Right renal pelvis (tissue), 4 donors: ENCODE data around the gene PPP6C. TPM values are rescaled to one million over a fixed set of nuclear protein-coding genes. Genes with fewer than 3 reads are reported as not detected.
"Not testable (repeated sequence)": the region's sequence is repeated elsewhere in the genome, so short reads cannot be mapped to it uniquely, and the experiment has no call there.

ENCODE experiments used
- DNase-seq, 4 donors: peaks; one replicate each; pipeline ENCODE4 v3.0.0-alpha.2; 2013; ENCODE audit warnings: low read depth in 4 of 4, low spot score in 3 of 4, missing footprints in 1 of 4
- polyA plus RNA-seq, 4 donors: library from polyadenylated mRNA; unstranded; fragments of 120-200 nt; gene quantifications; one replicate each; pipeline ENCODE4 v1.2.1, GENCODE V29; 2013; ENCODE audit not compliant: insufficient read length in 4 of 4

The PPP6C gene
- polyA plus RNA-seq, 4 donors: 52.4 to 65.2 (median 62.5) TPM

DNA sequence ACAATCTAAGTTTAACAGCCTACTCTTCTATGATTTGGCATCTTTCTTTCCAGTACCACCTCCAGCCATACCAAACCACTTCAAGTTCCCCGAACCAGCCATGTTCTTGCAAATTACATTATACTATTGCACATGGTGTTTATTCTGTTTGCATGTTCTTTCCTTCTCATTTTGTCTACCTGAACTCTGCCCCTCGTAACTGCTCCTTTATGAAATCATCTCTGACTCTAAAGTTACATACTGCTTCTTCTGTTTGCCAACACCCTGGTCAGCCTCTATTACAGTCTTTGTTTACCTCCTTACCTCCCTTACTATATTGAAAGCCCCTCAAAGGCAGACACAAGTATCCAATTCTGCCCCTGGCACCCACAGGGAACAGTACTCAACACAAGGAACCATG is 6.0 kb downstream of the PPP6C start:
- no peak for DNase-seq

DNA sequence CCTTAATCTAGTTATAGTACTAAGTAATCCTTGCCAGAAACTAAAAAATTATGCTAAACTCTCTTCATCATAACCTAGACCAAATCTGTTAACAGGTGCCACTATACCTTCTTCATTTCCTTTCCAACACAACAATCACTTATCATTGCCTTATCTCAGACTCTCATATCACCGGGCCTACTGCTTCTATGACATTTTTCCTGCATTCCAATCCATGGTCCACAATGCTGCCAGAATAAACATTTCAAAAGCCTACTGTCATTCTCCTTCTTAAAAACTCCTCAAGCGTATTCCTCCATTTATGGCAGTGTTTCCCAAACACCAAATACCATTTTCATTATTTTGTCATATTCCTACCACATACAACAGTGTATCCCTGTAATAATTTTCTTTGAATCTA is 6.5 kb downstream of the PPP6C start:
- DNase-seq: no peak

DNA sequence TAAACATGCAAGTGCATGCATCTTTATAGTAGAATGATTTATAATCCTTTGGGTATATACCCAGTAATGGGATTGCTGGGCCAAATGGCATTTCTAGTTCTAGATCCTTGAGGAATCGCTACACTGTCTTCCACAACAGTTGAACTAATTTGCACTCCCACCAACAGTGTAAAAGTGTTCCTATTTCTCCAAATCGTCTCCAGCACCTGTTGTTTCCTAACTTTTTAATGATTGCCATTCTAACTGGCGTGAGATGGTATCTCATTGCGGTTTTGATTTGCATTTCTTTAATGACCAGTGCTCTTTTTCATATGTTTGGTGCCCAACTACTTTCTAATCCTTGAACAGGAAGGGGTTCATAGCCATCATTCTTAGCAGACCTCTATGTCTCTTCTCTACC is 7.8 kb downstream of the PPP6C start:
- DNase-seq: not testable (repeated sequence)

GRCh38 chr9:125180876-125181275 is 8.7 kb downstream of the PPP6C start:
- no peak for DNase-seq

DNA sequence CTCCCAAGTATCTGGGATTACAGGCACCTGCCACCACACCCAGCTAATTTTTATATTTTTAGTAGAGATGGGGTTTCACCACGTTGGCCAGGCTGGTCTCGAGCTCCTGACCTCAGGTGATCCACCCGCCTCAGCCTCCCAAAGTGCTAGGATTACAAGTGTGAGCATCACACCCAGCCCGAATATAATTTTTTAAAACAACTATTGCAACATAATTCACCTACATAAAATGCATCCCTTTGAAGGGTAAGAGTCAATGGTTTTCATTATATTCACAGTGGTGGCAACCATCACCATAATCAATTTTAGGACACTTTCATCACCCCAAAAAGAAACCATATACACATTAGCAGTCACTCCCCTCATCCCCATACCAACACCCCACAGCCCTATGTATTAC is 9.8 kb downstream of the PPP6C start:
- not testable (repeated sequence) for DNase-seq

- no peak for DNase-seq
These were observed 11.7 kb downstream of the PPP6C start for GRCh38 chr9:125177888-125178287.

- no peak for DNase-seq
These were observed 13.0 kb downstream of the PPP6C start for GRCh38 chr9:125176636-125177035.

DNA sequence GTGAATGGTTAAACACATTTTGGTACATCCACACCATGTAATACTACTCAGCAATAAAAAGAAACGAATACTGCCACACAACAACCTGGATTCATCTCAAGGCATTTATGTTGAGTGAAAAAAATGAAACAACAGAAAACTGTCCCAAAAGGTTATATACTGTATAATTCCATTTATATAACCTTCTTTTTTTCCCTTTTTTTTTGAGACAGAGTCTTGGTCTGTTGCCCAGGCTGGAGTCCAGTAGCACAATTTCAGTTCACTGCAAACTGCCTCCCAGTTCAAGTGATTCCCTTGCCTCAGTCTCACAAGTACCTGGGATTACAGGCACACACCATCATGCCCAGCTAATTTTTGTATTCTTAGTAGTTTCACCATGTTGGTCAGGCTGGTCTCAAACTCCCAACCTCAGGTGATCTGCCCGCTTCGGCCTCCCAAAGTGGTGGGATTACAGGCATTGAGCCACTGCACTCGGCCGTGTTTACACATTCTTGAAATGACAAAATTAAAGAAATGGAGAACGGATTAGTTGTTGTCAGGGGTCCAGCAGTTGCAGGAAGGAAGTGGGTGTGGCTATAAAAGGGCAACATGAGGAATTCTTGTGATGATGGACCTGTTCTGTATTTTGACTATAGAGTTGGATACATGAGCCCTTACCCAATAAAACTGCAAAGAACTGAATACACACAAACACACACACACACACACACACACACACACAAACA is 17.4 kb downstream of the PPP6C start:
- DNase-seq: no peak

GRCh38 chr9:125169895-125170294 is 19.7 kb downstream of the PPP6C start:
- DNase-seq: no peak

- no peak for DNase-seq
These were observed 22.8 kb downstream of the PPP6C start for GRCh38 chr9:125166762-125167161.

DNA sequence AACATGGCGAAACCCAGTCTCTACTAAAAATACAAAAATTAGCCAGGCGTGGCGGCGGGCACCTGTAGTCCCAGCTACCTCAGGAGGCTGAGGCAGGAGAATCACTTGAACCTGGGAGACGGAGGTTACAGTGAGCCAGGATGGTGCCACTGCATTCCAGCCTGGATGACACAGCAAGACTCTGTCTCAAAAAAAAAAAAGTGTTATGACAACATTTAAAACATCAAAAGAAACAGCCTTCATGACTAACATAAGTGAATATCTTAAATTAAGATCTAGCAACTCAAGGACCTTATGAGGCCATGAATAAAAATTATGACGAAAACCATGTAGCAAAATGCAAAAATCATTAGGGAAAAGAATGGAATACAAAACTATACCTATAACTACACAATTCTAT is 26.7 kb downstream of the PPP6C start:
- DNase-seq: not testable (repeated sequence)

DNA sequence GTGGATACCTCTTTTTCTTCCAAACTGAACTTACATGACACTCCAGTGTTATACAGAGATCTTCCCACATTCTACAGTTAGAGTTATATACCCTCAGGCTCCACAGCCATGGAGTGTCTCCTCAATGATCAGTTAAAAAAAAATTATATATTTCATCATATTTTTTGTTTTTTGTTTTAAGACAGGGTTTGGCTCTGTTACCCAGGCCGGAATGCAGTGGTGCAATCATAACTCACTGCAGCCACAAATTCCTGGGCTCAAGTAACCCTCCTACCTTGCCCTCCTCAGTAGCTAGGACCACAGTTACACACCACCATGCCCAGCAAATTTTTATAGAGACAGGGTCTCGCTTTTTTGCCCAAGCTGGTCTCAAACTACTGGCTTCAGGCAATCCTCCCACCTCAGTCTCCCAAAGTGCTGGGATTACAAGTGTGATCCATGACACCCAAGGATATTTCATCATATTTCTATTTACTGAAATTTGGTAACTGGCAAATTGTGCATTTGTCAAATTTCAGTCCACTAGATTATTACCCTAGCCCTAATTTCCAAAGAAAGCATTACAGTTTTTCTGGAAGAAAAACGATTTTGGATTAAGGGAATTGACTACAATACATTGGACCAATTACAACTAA is 28.2 kb downstream of the PPP6C start:
- DNase-seq: no peak

GRCh38 chr9:125160750-125161149 is 28.9 kb downstream of the PPP6C start:
- no peak for DNase-seq

GRCh38 chr9:125156551-125156950 is 33.1 kb downstream of the PPP6C start:
- DNase-seq: no peak

- DNase-seq: no peak
These were observed 35.8 kb downstream of the PPP6C start for GRCh38 chr9:125153712-125154367.

- no peak for DNase-seq
These were observed 37.9 kb downstream of the PPP6C start for GRCh38 chr9:125151730-125152129.

DNA sequence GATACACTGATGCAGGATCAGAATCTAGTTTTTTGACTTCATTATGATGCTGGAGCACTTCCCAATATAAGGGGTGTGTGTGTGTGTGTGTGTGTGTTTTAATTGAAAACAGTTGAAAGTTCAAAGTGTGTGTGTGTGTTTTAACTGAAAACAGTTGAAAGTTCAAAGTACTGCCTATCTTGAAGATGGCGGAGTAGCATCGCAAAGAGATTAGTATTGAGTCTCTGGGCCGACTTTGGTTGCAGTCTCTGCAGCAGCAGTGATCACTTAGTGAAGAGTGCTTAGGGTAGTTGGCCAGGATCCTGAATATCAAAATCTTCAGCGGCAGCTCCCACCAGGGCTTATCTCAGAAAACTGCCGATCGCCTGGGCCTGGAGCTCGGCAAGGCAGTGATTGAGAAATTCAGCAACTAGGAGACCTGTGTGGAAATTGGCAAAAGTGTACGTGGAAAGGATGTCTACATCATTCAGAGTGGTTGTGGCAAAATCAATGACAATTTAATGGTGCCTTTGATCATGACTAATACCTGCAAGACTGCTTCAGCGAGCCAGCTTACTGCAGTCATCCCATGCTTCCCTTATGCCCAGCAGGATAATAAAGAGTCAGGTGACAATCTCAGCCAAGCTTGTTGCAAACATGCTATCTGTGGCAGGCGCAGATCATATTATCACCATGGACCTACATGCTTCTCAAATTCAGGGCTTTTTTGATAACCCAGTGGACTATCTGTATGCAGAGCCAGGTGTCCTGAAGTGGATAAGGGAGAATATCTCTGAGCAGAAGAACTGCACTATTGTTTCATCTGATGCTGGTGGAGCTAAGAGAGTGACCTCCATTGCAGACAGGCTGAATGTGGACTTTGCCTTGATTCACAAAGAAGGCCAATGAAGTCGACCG is 39.0 kb downstream of the PPP6C start:
- DNase-seq: no peak

DNA sequence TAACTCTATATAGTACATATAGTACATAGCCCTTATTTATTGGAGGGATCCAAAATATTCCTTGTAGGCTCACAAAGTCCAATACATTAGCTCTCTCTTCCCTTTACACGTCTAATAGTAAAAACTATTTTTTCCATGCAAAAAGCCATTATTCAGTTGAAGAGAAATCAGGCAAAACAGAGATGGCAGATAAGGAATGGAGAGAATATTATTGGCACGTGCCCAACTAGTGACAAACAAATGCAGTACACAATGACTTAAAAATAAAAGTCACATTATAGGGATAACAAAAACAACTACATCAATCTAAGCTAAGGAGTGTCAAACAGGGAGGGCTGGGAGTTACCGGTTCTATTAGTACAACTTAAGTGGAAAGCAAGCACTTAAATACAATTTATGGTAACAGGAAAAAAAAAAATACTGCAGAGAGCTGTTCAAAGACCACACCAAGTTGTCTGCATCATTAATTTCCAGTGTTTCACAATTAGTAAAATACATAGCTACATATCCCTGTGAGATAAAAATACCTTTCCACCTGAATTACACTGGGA is 42.1 kb downstream of the PPP6C start:
- DNase-seq: no peak

- no peak for DNase-seq
These were observed 43.4 kb downstream of the PPP6C start for GRCh38 chr9:125146247-125146646.

GRCh38 chr9:125145425-125145824 is 44.2 kb downstream of the PPP6C start:
- DNase-seq: no peak
